GM12878 (cell line): ENCODE results near the gene GALNT18. TPM values are rescaled to one million over a fixed set of nuclear protein-coding genes. Genes with fewer than 3 reads are reported as not detected.

Source experiments
- ATAC-seq: fragments of 200-7000 bp; cut with Tn5 transposase; 3 replicates; pipeline ENCODE4 v1.9.1; 2020; ENCODE audit warnings: mild to moderate bottlenecking, moderate library complexity
- BruUV-seq: library from RNA; stranded (reverse); fragments of 400-500 nt; replicated peaks from 2 replicates; lab custom pipeline; 2021; lab: Mats Ljungman, UMichigan
- CTCF ChIA-PET: fragments of 300-600 bp; sonication (Branson Sonifier 250); formaldehyde crosslinking; extraction: SDS; loops from one replicate; lab custom pipeline; 2021; ENCODE audit warnings: inconsistent platforms; lab: Yijun Ruan, JAX
- POLR2A ChIA-PET: fragments of 350-600 bp; formaldehyde crosslinking; extraction: SDS; loops from one replicate; lab custom pipeline; 2021; ENCODE audit warnings: inconsistent platforms; lab: Charles Lee
- RAD21 ChIA-PET: fragments of 300-600 bp; sonication (Branson Sonifier 250); formaldehyde crosslinking; loops from one replicate; lab custom pipeline; 2023; ENCODE audit warnings: antibody characterized with exemption; ENCODE audit not compliant: unreplicated experiment; lab: Charles Lee
- SMC1A ChIA-PET: fragments of 300-600 bp; sonication (Branson Sonifier 250); formaldehyde crosslinking; loops from one replicate; lab custom pipeline; 2023; ENCODE audit not compliant: unreplicated experiment, uncharacterized antibody; lab: Charles Lee
- DNase-seq: peaks from one replicate; pipeline ENCODE4 v3.0.0-alpha.2; 2011; ENCODE audit warnings: low read depth, low spot score
- FAIRE-seq: peaks from 3 replicates; lab custom pipeline; 2011; peaks lifted over from hg19 to GRCh38; lab: Jason Lieb, UNC
- H2AFZ ChIP-seq: 2 replicates; pipeline ENCODE4 v1.6.0; 2011; ENCODE audit warnings: low read depth, low read length, control low read depth; ENCODE audit not compliant: control insufficient read depth
- H3K27ac ChIP-seq: 2 replicates; pipeline ENCODE4 v1.5.1; 2011; ENCODE audit warnings: control low read depth; ENCODE audit not compliant: control insufficient read depth, insufficient read depth
- H3K27me3 ChIP-seq, 2 experiments: replicated peaks in 1 of 2; 2 replicates each; pipeline versions ENCODE4 v1.6.0 to v1.6.1; 2011; ENCODE audit warnings: low read length in 1 of 2; ENCODE audit not compliant: control insufficient read depth in 2 of 2, insufficient read depth in 2 of 2
- H3K36me3 ChIP-seq, 2 experiments: 2 replicates each; pipeline ENCODE4 v1.5.1; 2011; ENCODE audit warnings: low read length in 1 of 2; ENCODE audit not compliant: control insufficient read depth in 2 of 2, insufficient read depth in 2 of 2
- H3K4me1 ChIP-seq: 2 replicates; pipeline ENCODE4 v1.6.1; 2011; ENCODE audit warnings: mild to moderate bottlenecking, low read length, moderate library complexity, mixed read lengths; ENCODE audit not compliant: control insufficient read depth, insufficient read depth
- H3K4me2 ChIP-seq: 2 replicates; pipeline ENCODE4 v1.6.0; 2011; ENCODE audit warnings: control low read depth; ENCODE audit not compliant: control insufficient read depth, insufficient read depth
- H3K4me3 ChIP-seq: fragments of 200-600 bp; sonication (generic); 2 replicates; pipeline ENCODE4 v1.5.1; 2016
- H3K79me2 ChIP-seq: 2 replicates; pipeline ENCODE4 v1.6.0; 2011; ENCODE audit warnings: low read length; ENCODE audit not compliant: control insufficient read depth, insufficient read depth
- H3K9ac ChIP-seq: 2 replicates; pipeline ENCODE4 v1.8.0; 2011; ENCODE audit warnings: low read length, control low read depth, mixed read lengths; ENCODE audit not compliant: control insufficient read depth, insufficient read depth
- H3K9me3 ChIP-seq: replicated peaks from 3 replicates; pipeline ENCODE4 v1.5.1; 2011; ENCODE audit warnings: mild to moderate bottlenecking, low read length; ENCODE audit not compliant: control insufficient read depth, insufficient read depth
- H4K20me1 ChIP-seq: 2 replicates; pipeline ENCODE4 v1.6.0; 2011; ENCODE audit not compliant: control insufficient read depth, insufficient read depth
- BHLHE40 ChIP-seq, 2 experiments: fragments of 450-650 bp in 1 of 2; IDR thresholded peaks; 2 replicates each; pipeline ENCODE4 v1.6.1; 2011 to 2017; ENCODE audit warnings: low read depth in 2 of 2, borderline replicate concordance in 1 of 2, improper control_type of control experiment in 1 of 2, low read length in 1 of 2, mild to moderate bottlenecking in 1 of 2
- CBX3 ChIP-seq: fragments of 200-600 bp; sonication (generic); IDR thresholded peaks from 2 replicates; pipeline ENCODE4 v1.6.1; 2016; ENCODE audit warnings: low read depth, borderline replicate concordance
- E4F1 ChIP-seq: fragments of 450-650 bp; IDR thresholded peaks from 2 replicates; pipeline ENCODE4 v1.6.1; 2018; ENCODE audit warnings: borderline replicate concordance, mild to moderate bottlenecking; ENCODE audit not compliant: partially characterized antibody
- ESRRA ChIP-seq: IDR thresholded peaks from 2 replicates; pipeline ENCODE4 v1.6.1; 2012; ENCODE audit warnings: mild to moderate bottlenecking, low read length, improper control_type of control experiment
- GABPA ChIP-seq: IDR thresholded peaks from 2 replicates; pipeline ENCODE4 v1.6.1; 2014; ENCODE audit warnings: antibody characterized with exemption, low read depth, mild to moderate bottlenecking, inconsistent platforms
- HDAC6 ChIP-seq: fragments of 200-600 bp; sonication (generic); IDR thresholded peaks from one replicate; pipeline ENCODE4 v1.8.0; 2017; ENCODE audit warnings: antibody characterized with exemption; ENCODE audit not compliant: unreplicated experiment
- MYC ChIP-seq: IDR thresholded peaks from 2 replicates; pipeline ENCODE4 v1.6.1; 2011; ENCODE audit warnings: mild to moderate bottlenecking, low read length, moderate library complexity, inconsistent platforms; ENCODE audit not compliant: insufficient read depth, insufficient replicate concordance, insufficient read length, severe bottlenecking
- NFYA ChIP-seq: IDR thresholded peaks from 2 replicates; pipeline ENCODE4 v1.6.1; 2011; ENCODE audit warnings: low read depth, mild to moderate bottlenecking, low read length, improper control_type of control experiment, borderline replicate concordance
- NKRF ChIP-seq: fragments of 450-650 bp; conservative IDR thresholded peaks from 2 replicates; pipeline ENCODE4 v1.6.1; 2017; ENCODE audit warnings: mild to moderate bottlenecking, moderate library complexity
- SUPT20H ChIP-seq: IDR thresholded peaks from 2 replicates; pipeline ENCODE4 v1.6.1; 2011; ENCODE audit warnings: low read depth, mild to moderate bottlenecking, low read length, moderate library complexity, borderline replicate concordance; ENCODE audit not compliant: control insufficient read depth
- WGBS: methylation state at CpG from one replicate; pipeline ENCODE4 v1.1.6; 2016; ENCODE audit warnings: low lambda C conversion rate; ENCODE audit not compliant: insufficient replicate concordance, insufficient coverage; ENCODE audit errors: missing lambda C conversion rate; 5-methylcytosine and 5-hydroxymethylcytosine counted together
- in situ Hi-C: fragments of 300-500 bp; cut with MboI; formaldehyde crosslinking; loops from 9 replicates; pipeline ENCODE4 v1.14.3; 2018; ENCODE audit warnings: mixed read lengths
- intact Hi-C: fragments of 100-400 bp; cut with micrococcal nuclease; formaldehyde crosslinking; loops from one replicate; pipeline ENCODE4 v1.14.2; 2022; ENCODE audit not compliant: unreplicated experiment
- polyA plus RNA-seq, 11 experiments: library from polyadenylated mRNA; depleted of rRNA in 4 of 11; unstranded in 6 of 11; stranded (reverse) in 5 of 11; fragments of >200 nt; fragmentation: Nextera tagmentation in 4 of 11; fragmentation: Illumina TruSeq in 1 of 11; extraction: Ambion mirVana in 4 of 11; extraction: Trizol in 1 of 11; gene quantifications; 1 replicate in 1 of 11; 2 replicates in 10 of 11; pipeline versions ENCODE4 v1.2.1 to v1.2.3, GENCODE V29; 2011 to 2016; ENCODE audit warnings: inconsistent platforms in 2 of 11, missing spikeins in 2 of 11, low read depth in 1 of 11
- total RNA-seq, 4 experiments: library from RNA; depleted of rRNA in 3 of 4; stranded (reverse); fragments of >200 nt in 3 of 4; fragmentation: Illumina TruSeq in 1 of 4; extraction: Trizol in 1 of 4; gene quantifications; 2 replicates each; pipeline versions ENCODE4 v1.2.1 to v1.2.3, GENCODE V29; 2013 to 2021

The GALNT18 gene
- total and polyA plus RNA-seq, 10 of the 15 experiments (the other 5 are each of a cell fraction or from before 2014, with no cell fraction given), result 1.2 to 14.2 (median 6.3) TPM

GRCh38 chr11:11302565-11302964 lies 319.2 kb downstream of the GALNT18 start:
- intact Hi-C loops, result no loop called here
- DNase-seq, result no peak
- ChIA-PET POLR2A (no interaction called here), SMC1A (no interaction called here), CTCF (no interaction called here), RAD21 (no interaction called here)
- Histone ChIP-seq H2AFZ (no peak overlapping the region), H3K27ac (no peak overlapping the region), H3K9me3 (no peaks in the 10 kb centered on the region), H3K79me2 (no peaks in the 10 kb centered on the region), H3K4me1 (no peaks in the 10 kb centered on the region), H3K27me3 (no peaks in the 10 kb centered on the region), H3K4me3 (no peak overlapping the region), H4K20me1 (no peaks in the 10 kb centered on the region), H3K36me3 (no peaks in the 10 kb centered on the region), H3K4me2 (no peak overlapping the region), H3K9ac (no peak overlapping the region)
- ATAC-seq, result no peak
- in situ Hi-C loops, result no loop called here
- FAIRE-seq, result no peak
- TF ChIP-seq GABPA (no peak), ESRRA (no peak), CBX3 (no peak), BHLHE40 (IDR thresholded peaks at IDR 0.05; ENCODE audit: borderline replicate concordance in 1 of 2, low read depth in 2 of 2, low read length in 1 of 2) (no peak), E4F1 (no peak), NFYA (no peak), MYC (no peak), HDAC6 (no peak), SUPT20H (no peak), NKRF (no peak)
- WGBS, result 70% methylated on average over 10 of the region's 10 CpGs
- no TSS peak for BruUV-seq
